Stimulated activated CD4-positive, alpha-beta T cell treated with anti-CD3 and anti-CD28 coated beads, Interleukin-2, amount 100 ng/mL, for 48 hours (primary cell): ENCODE data around the gene FGF12.

Experiments used
- DNase-seq, 2 donors: peaks; one replicate each; pipeline ENCODE4 v3.0.0-alpha.2; 2020

FGF12 gene

GRCh38 chr3:192253138-192253887 is 474.0 kb downstream of the FGF12 start:
- no peak for DNase-seq

- no peak for DNase-seq
These were observed 477.8 kb downstream of the FGF12 start for GRCh38 chr3:192249516-192249915.

- no peak for DNase-seq
These were observed 480.3 kb downstream of the FGF12 start for GRCh38 chr3:192246847-192247559.

- no peak for DNase-seq
These were observed 482.8 kb downstream of the FGF12 start for GRCh38 chr3:192244591-192244990.

GRCh38 chr3:192239956-192240355 is 487.4 kb downstream of the FGF12 start:
- no peak for DNase-seq

- no peak for DNase-seq
These were observed 489.2 kb downstream of the FGF12 start for GRCh38 chr3:192237992-192238608.

GRCh38 chr3:192229866-192230265 is 497.5 kb downstream of the FGF12 start:
- no peak for DNase-seq

- DNase-seq: no peak
These were observed 502.6 kb downstream of the FGF12 start for GRCh38 chr3:192224634-192225155.

GRCh38 chr3:192223815-192224214 is 503.5 kb downstream of the FGF12 start:
- no peak for DNase-seq

- DNase-seq: no peak
These were observed 506.4 kb downstream of the FGF12 start for GRCh38 chr3:192220915-192221314.

GRCh38 chr3:192219926-192220325 is 507.4 kb downstream of the FGF12 start:
- no peak for DNase-seq

- DNase-seq: no peak
These were observed 511.3 kb downstream of the FGF12 start for GRCh38 chr3:192216067-192216466.

GRCh38 chr3:192212979-192213378 is 514.4 kb downstream of the FGF12 start:
- DNase-seq: no peak

GRCh38 chr3:192212335-192212734 is 515.0 kb downstream of the FGF12 start:
- DNase-seq: no peak

GRCh38 chr3:192207651-192208050 is 519.7 kb downstream of the FGF12 start:
- no peak for DNase-seq

- no peak for DNase-seq
These were observed 520.1 kb downstream of the FGF12 start for GRCh38 chr3:192207239-192207638.

GRCh38 chr3:192194085-192194484 is 533.3 kb downstream of the FGF12 start:
- DNase-seq: no peak

- peak; percentile 33 to 43 for DNase-seq
These were observed 539.0 kb downstream of the FGF12 start for GRCh38 chr3:192188218-192188835.

- no peak for DNase-seq
These were observed 539.8 kb downstream of the FGF12 start for GRCh38 chr3:192187485-192188051.

GRCh38 chr3:192186498-192186897 is 540.8 kb downstream of the FGF12 start:
- DNase-seq: no peak

GRCh38 chr3:192186045-192186444 is 541.3 kb downstream of the FGF12 start:
- no peak for DNase-seq

GRCh38 chr3:192183109-192183508 is 544.2 kb downstream of the FGF12 start:
- no peak for DNase-seq

GRCh38 chr3:192181151-192181550 is 546.2 kb downstream of the FGF12 start:
- DNase-seq: no peak
